MM.1S (cell line): Measurements from ENCODE around the gene KDM4C.

Experiments
- EZH2phosphoT487 ChIP-seq: fragments of 300-600 bp; sonication (generic); IDR thresholded peaks from 2 replicates; pipeline ENCODE4 v1.6.1; 2018; ENCODE audit warnings: antibody characterized with exemption, low read length
- TF ChIP-seq, protein P1 (sequence below): fragments of 300-600 bp; sonication (generic); IDR thresholded peaks from 2 replicates; pipeline ENCODE4 v1.5.1; 2016; ENCODE audit warnings: antibody characterized with exemption, low read length, mixed read lengths

DNA sequence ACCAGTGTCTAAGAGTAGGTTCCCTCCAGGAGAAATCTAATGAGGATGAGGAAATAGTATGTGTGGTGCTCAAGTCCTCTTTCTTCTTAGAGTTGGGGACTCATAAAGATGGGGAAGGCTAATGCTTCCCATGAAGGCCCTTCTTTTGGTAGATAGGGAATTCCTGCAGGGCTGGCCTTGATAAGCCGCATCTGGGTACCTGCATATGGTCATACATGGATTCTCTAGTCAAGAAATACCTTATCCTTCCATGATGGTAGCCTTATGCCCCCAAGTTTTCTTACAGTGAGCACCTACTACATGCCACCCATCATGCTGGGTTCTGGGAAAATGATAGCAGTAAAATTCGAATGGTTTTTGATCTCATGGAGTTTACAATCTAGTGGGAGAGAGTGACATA is 382.6 kb downstream of the KDM4C start:
- TF ChIP-seq, protein P1, sequence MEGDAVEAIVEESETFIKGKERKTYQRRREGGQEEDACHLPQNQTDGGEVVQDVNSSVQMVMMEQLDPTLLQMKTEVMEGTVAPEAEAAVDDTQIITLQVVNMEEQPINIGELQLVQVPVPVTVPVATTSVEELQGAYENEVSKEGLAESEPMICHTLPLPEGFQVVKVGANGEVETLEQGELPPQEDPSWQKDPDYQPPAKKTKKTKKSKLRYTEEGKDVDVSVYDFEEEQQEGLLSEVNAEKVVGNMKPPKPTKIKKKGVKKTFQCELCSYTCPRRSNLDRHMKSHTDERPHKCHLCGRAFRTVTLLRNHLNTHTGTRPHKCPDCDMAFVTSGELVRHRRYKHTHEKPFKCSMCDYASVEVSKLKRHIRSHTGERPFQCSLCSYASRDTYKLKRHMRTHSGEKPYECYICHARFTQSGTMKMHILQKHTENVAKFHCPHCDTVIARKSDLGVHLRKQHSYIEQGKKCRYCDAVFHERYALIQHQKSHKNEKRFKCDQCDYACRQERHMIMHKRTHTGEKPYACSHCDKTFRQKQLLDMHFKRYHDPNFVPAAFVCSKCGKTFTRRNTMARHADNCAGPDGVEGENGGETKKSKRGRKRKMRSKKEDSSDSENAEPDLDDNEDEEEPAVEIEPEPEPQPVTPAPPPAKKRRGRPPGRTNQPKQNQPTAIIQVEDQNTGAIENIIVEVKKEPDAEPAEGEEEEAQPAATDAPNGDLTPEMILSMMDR: no peak
- no peak for TF ChIP-seq EZH2phosphoT487
